ENCODE results near the gene INPP5A.
"Not testable (repeated sequence)": the region's sequence is repeated elsewhere in the genome, so short reads cannot be mapped to it uniquely, and the experiment has no call there.

Gene INPP5A

DNA sequence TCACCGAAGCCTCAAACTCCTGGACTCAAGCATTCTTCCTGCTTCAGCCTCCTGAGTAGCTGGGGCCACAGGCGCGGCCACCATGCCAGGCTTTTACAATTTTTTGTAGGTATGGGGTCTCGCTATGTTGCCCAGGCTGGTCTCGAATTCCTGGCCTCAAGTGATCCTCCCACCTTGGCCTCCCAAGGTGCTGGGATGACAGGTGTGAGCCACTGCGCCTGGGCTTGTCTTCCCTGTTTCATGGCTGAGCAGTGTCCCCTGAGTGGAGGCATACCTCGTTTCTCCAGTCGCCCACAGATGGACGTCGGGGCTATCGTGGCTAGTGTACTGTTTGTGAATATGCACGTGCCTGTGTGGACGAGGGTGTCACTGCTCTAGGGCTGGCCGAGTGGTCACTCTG lies 11.3 kb downstream of the INPP5A start:
- no peak for DNase-seq
- TF ChIP-seq POLR2A (IDR thresholded peaks at IDR 0.05; ENCODE audit: low read length) (no peak), GATA1 (IDR thresholded peaks at IDR 0.05; ENCODE audit: low read depth, low read length) (no peak)

DNA sequence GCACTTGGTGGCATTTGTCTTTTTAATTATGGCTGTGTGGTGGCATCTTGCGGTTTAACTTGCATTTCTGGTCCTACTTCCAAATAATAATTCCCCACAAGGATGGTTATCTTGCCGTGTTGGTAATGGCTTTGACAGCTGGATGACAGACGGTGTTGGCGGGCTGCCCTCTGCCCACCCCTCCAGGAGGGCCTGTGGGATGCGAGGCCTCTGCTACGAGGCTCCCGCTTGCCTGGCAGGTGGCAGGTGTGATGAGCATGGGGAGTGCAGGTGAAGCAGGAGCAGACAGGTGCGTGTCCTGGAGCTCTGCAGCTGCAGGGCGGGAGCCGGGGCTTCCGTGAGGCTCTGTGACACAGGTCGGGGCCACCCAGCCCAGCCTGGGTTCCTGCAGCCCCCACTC lies 11.8 kb downstream of the INPP5A start:
- no peak for DNase-seq
- TF ChIP-seq GATA1 (IDR thresholded peaks at IDR 0.05; ENCODE audit: low read depth, low read length) (no peak), POLR2A (IDR thresholded peaks at IDR 0.05; ENCODE audit: low read length) (no peak)

DNA sequence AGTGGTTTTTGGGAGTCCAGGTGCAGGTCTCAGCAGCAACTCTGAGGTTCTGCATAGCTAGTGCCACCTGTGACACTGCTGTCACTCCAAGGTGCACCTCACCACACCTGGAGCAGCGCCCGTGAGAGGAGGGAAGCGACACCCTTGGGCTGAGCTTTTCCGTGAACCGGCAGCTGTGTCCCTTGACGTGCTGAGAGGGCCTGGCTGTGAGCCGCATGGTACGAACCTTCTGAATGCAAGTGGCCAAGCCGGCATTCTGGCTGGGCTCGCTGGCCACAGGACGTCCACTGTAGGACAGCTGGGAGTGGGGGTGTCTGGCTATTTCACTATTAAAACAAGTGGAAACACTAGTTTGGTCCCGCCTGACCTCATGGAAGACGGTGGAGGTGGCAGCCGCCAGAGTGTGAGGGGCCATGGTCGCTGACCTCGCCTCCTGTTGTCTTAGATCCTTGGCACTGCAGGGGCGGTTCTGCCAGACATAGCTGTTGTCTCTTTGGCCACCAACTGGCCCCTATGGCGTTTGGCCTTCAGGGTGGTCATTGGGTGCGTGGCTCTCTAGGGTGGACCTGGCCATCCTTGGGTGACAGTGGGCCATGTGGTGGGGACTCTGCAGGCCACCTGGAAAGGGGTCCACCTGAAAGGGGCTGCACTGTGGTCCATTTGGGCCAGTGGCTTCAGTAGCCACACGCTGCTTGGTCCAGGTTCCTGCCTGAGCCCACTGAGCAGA lies 12.9 kb downstream of the INPP5A start:
- TF ChIP-seq POLR2A (IDR thresholded peaks at IDR 0.05; ENCODE audit: low read length) (no peak), GATA1 (IDR thresholded peaks at IDR 0.05; ENCODE audit: low read depth, low read length) (no peak)
- no peak for DNase-seq

DNA sequence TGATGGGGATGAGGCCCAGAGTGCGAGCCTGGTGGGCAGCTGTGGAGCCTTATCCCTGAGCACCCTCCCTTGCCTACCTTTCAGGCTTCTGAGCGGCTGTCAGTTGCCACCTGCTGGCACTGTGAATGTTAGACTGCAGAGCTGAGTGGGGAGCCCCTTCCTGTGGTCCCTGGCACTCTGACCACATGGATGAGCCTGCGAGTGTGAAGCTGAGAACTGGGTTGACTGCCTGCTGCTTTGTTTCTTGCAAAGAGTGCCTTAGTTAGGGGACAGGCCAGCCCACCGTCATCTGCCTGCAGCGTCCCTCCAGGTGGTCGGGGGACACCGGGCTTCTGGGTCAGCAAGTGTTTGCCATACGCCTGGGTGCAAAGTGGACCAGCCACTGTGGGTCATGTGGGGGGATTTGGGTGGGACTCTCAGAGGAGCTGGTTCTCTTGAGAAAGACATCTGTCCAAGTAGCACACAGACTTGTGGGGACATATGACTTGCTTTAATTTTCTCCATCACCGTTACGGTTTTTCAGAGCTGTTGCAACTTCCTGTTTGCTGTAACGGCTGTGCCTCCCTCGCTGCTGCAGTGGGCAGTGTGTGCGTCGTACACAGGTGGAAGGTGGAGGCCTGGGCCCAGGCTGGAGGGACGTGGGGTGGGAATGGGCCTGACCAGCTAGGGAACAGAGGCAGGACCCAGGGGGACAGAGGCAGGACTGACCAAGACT lies 13.7 kb downstream of the INPP5A start:
- no peak for TF ChIP-seq GATA1 (IDR thresholded peaks at IDR 0.05; ENCODE audit: low read depth, low read length)
- TF ChIP-seq POLR2A (IDR thresholded peaks at IDR 0.05; ENCODE audit: low read length) = no peak
- peak in 1 of 2 experiments; percentile 23 for DNase-seq

DNA sequence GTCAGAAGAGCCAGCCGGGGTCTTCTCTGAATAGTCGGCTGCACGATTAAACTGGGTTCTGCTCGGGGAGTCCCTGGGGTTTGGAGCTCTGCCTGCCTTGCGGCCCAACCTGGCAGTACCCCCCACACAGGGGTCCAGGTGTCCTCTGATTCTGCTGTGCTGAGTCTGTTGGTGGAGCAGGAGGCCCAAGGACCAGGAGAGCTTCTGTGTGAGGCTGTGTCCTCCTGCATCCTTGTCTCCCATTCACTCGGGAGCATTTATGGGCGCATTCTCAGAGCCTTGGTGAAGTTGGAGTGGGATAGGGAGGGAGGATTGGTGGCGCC lies 14.2 kb downstream of the INPP5A start:
- TF ChIP-seq POLR2A (IDR thresholded peaks at IDR 0.05; ENCODE audit: low read length) (no peak), GATA1 (IDR thresholded peaks at IDR 0.05; ENCODE audit: low read depth, low read length) (no peak)
- no peak for DNase-seq

DNA sequence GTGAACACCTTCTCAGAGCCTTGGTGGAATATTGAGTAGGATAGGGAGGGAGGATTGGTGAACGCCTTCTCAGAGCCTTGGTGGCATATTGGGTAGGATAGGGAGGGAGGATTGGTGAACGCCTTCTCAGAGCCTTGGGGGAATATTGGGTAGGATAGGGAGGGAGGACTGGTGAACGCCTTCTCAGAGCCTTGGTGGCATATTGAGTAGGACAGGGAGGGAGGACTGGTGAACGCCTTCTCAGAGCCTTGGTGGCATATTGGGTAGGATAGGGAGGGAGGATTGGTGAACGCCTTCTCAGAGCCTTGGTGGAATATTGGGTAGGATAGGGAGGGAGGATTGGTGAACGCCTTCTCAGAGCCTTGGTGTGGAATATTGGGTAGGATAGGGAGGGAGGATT lies 15.0 kb downstream of the INPP5A start:
- not testable (repeated sequence) for DNase-seq

DNA sequence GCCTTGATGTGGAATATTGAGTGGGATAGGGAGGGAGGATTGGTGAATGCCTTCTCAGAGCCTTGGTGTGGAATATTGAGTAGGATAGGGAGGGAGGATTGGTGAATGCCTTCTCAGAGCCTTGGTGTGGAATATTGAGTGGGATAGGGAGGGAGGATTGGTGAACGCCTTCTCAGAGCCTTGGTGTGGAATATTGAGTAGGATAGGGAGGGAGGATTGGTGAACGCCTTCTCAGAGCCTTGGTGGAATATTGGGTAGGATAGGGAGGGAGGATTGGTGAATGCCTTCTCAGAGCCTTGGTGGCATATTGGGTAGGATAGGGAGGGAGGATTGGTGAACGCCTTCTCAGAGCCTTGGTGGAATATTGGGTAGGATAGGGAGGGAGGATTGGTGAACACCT lies 16.0 kb downstream of the INPP5A start:
- not testable (repeated sequence) for DNase-seq

DNA sequence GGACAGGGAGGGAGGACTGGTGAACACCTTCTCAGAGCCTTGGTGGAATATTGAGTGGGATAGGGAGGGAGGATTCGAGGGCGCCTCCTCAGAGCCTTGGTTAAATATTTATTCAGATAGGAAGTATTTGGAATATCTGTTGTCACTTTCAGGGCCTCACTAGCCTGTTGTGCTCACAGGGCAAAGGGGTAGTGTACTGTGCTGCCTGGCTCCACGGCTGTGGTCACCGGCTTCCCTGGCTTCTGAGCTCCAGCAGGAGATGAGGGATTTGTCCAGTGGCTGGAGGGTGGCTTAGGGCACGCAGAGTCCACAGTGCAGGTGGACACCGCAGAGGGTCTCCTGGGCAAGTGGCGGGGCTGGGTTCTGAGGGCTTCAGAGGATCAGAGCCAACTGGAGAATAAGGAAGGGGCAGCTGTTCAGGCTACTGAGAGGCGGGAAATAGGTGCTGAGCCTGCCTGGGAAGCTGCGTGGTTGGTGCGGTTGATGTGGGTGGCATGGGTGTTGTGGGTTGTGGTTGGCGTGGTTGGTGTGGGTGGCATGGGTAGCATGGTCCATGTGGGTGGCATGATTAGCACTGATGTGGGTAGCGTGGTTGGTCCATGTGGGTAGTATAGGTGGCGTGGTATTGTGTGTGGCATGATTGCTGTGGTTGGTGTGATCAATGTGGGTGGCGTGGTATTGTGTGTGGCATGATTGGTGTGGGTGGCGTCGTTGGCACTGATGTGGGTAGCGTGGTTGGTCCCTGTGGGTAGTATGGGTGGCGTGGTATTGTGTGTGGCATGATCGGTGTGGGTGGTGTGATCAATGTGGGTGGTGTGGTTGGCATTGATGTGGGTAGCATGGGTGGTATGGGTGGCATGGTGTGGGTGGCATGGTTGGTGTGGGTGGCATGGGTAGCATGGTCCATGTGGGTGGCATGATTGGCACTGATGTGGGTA lies 16.7 kb downstream of the INPP5A start:
- TF ChIP-seq POLR2A (IDR thresholded peaks at IDR 0.05; ENCODE audit: low read length) (no peak), GATA1 (IDR thresholded peaks at IDR 0.05; ENCODE audit: low read depth, low read length) (no peak)
- DNase-seq = no peak

DNA sequence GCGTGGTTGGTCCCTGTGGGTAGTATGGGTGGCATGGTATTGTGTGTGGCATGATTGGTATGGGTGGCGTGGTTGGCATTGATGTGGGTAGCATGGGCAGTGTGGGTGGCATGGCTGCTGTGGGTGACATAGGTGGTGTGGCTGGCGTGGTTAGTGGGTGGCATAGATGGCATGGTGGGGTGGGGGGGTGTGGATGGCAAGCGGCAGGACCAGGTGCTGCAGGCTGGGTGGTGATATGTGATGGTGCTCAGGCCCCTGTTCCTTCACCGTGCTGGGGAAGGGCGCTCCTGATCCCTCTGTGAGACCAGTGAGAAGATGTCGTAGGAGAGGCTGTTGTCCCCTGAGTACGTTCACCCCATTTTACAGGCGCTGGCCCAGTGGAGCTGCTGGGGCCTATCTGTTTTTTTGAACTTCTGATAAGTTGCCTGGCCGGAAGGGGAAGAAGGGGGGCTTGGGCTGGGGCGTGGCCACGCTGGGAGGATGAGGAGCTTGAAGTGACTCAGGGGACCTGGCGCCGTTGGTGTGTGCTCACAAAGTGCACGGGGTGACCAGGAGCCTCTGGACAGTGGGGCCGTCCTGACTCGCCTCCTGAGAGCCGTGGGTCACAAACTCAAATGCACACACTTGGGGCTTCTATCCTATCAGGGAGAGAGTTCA lies 17.5 kb downstream of the INPP5A start:
- peak; percentile 84 to 86 for DNase-seq

DNA sequence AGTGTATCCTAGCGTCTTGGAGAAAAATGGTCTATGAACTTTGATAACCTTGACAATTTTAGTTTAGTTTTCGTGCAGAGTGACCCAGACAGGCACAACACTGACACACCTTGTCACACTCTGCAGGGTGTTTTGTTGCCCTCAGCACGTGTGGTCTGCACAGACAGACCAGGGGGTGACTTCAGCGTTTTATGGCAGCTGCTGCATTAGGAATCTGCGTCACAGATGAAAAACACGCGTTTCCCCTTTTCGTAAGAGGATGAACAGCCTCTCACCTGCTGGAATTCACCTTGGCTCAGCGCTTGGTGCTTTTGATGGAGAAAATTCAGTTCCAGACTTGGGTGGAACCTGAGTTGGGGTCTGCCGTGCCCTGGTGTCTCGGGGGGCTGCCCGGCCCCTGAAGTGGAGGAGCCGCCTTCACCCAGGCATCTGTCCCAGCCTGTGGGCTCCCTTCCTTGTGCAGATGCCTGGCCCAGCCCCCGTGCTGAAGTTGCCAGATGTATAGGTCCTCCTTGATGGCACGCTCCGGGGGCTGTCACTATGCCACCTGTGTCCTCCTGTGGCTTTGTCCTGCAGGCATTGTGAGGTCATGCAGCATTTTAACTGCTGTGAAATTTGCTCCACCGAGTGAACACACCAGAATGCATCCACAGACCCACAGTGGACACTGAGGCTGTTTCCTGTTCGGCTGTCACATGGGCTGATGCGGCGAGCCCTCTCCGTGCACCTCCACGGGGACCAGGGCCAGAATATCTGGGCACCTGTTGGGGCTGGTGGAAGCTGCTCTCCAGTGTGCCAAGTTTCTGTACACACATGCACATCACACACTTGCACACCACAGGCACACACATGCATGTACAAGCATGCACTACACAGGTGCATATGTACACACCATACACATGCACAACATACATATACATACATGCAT lies 18.3 kb downstream of the INPP5A start:
- DNase-seq = no peak
- TF ChIP-seq POLR2A (IDR thresholded peaks at IDR 0.05; ENCODE audit: low read length) (no peak), GATA1 (IDR thresholded peaks at IDR 0.05; ENCODE audit: low read depth, low read length) (no peak)

More for the DNA sequence above, 17.5 kb downstream of the INPP5A start:
- TF ChIP-seq POLR2A (IDR thresholded peaks at IDR 0.05; ENCODE audit: low read length) = no peak
- TF ChIP-seq GATA1 (IDR thresholded peaks at IDR 0.05; ENCODE audit: low read depth, low read length) = no peak

DNA sequence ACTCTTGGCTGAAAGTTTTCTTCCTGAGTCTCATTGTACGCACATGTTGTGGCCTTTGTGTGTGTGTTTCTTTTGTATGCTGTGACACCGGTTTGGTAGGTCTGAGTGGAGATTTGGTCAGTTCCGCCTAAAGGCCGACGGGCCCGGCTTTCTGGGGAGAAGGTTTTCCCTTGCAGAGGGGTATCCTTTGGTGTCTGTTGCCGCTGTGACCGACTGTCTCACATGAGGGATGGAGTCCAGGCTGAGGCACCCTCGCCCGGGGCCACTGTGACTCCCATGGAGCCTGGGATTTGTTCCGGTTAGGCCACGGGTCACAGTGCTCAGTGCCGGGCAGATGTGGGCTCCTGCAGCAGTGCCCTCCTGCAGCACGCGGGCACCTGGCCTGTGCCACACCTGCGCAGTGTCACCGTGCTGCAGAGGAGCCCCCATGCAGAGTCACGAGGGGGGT lies 19.4 kb downstream of the INPP5A start:
- TF ChIP-seq POLR2A (IDR thresholded peaks at IDR 0.05; ENCODE audit: low read length) (no peak), GATA1 (IDR thresholded peaks at IDR 0.05; ENCODE audit: low read depth, low read length) (no peak)

DNA sequence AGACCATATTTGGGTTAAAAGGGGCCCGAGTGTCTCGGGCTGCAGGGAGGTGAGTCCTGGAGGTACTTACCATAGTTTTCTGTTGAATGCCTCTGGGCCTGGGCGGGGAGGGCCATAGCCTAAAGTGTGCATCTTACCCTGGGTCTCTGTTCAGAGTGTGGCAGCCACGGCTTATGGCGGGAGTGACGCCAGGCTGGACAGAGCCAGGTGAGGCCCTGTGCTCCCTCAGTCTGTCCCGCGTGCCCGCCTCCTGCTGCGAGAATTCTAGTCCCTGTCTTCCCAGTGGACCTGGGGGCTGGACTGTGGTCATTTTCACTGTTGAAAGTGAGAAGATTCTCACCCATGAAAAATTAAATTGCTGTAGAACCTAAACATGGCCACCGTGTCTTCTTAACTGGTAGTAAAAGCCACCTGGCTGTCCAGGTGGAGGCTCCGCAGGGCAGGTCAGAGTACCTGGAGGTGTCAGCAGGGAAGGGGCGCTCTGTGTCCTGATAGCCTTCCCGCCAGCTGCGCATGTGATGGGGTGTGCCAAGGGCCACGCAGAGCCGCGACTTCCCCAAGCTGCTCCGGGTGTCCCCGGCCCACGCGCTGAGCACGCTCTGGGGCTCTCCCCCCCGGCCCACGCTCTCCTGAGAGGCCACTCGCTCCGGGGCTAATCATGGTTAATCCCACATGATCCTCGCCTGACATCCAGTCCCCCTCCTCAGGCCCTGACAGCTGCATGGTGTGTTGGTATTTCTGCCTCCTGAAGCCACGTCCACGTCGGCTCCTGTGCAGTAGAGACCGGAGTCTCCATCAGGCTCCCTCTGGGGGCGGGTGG lies 20.3 kb downstream of the INPP5A start:
- no peak for DNase-seq
- no peak for TF ChIP-seq GATA1 (IDR thresholded peaks at IDR 0.05; ENCODE audit: low read depth, low read length)
- no peak for TF ChIP-seq POLR2A (IDR thresholded peaks at IDR 0.05; ENCODE audit: low read length)

More for the DNA sequence above, 19.4 kb downstream of the INPP5A start:
- no peak for DNase-seq

All from erythroblast (primary cell).